HCT116 (cell line): ENCODE results near the gene SDCBP2. TPM values are rescaled to one million over a fixed set of nuclear protein-coding genes. Genes with fewer than 3 reads are reported as not detected.

ENCODE experiments used
- ATAC-seq: fragments of 200-7000 bp; cut with Tn5 transposase; 2 replicates; pipeline ENCODE4 v1.9.1; 2020; ENCODE audit warnings: mild to moderate bottlenecking, moderate library complexity
- BruUV-seq: library from RNA; stranded (reverse); fragments of 400-500 nt; replicated peaks from 2 replicates; lab custom pipeline; 2021; lab: Mats Ljungman, UMichigan
- CTCF ChIA-PET: fragments of 300-600 bp; sonication (Branson Sonifier 250); formaldehyde crosslinking; loops from one replicate; lab custom pipeline; 2021; ENCODE audit warnings: antibody characterized with exemption; lab: Charles Lee
- POLR2A ChIA-PET: fragments of 300-600, 350-600 bp; sonication (Branson Sonifier 250); formaldehyde crosslinking; loops from one replicate; lab custom pipeline; 2021; ENCODE audit warnings: antibody characterized with exemption; lab: Charles Lee
- RAD21 ChIA-PET, 2 experiments: fragments of 300-600 bp; sonication (Branson Sonifier 250); formaldehyde crosslinking; loops; one replicate each; lab custom pipeline; 2023; ENCODE audit warnings: low total read pairs in 2 of 2; ENCODE audit not compliant: uncharacterized antibody in 2 of 2, unreplicated experiment in 2 of 2, low non-redundant PET in 1 of 2; lab: Charles Lee
- DNase-seq: peaks from one replicate; pipeline ENCODE4 v3.0.0-alpha.2; 2010; ENCODE audit warnings: low read depth, low spot score
- H2AFZ ChIP-seq: fragments of 200-600 bp; shearing (Covaris generic), sonication (generic); 2 replicates; pipeline ENCODE4 v1.6.1; 2017; ENCODE audit warnings: low read depth, mixed run types, mixed read lengths, antibody characterized with exemption, low read length; ENCODE audit not compliant: poor library complexity, severe bottlenecking
- H3K27ac ChIP-seq: 2 replicates; pipeline ENCODE4 v1.5.1; 2012; ENCODE audit warnings: low read depth, low read length
- H3K27me3 ChIP-seq: fragments of 200-600 bp; sonication (generic); 2 replicates; pipeline ENCODE4 v1.6.1; 2016; ENCODE audit warnings: mixed run types, low read length, mixed read lengths; ENCODE audit not compliant: insufficient read depth
- H3K36me3 ChIP-seq, 2 experiments: fragments of 200-500 bp in 1 of 2; fragments of 200-600 bp in 1 of 2; sonication (Bioruptor generic) in 1 of 2; sonication (generic) in 1 of 2; 2 replicates each; pipeline versions ENCODE4 v1.5.1 to v1.6.1; 2014 to 2016; ENCODE audit warnings: low read length in 2 of 2, inconsistent platforms in 1 of 2, mixed read lengths in 1 of 2, mixed run types in 1 of 2; ENCODE audit not compliant: insufficient read depth in 2 of 2, control insufficient read depth in 1 of 2
- H3K4me1 ChIP-seq, 2 experiments: fragments of 200-600 bp in 1 of 2; sonication (generic) in 1 of 2; 2 replicates each; pipeline versions ENCODE4 v1.5.1 to v1.6.1; 2012 to 2017; ENCODE audit warnings: low read length in 2 of 2, inconsistent platforms in 1 of 2, mild to moderate bottlenecking in 1 of 2, mixed read lengths in 1 of 2, mixed run types in 1 of 2, moderate library complexity in 1 of 2; ENCODE audit not compliant: insufficient read depth in 2 of 2, control insufficient read depth in 1 of 2
- H3K4me2 ChIP-seq: fragments of 200-600 bp; sonication (generic); 2 replicates; pipeline ENCODE4 v1.6.1; 2017; ENCODE audit warnings: mixed run types, low read length, mixed read lengths
- H3K4me3 ChIP-seq, 2 experiments: fragments of 200-600 bp in 1 of 2; sonication (generic) in 1 of 2; replicated peaks in 1 of 2; 2 replicates each; pipeline ENCODE4 v1.5.1; 2011 to 2016; ENCODE audit warnings: low read length in 2 of 2, control low read depth in 1 of 2, low read depth in 1 of 2, mild to moderate bottlenecking in 1 of 2, mixed read lengths in 1 of 2, mixed run types in 1 of 2
- H3K79me2 ChIP-seq: fragments of 200-600 bp; sonication (generic); 2 replicates; pipeline ENCODE4 v1.6.1; 2017; ENCODE audit warnings: mild to moderate bottlenecking, mixed run types, low read length, moderate library complexity, mixed read lengths; ENCODE audit not compliant: insufficient read depth
- H3K9ac ChIP-seq: fragments of 200-600 bp; sonication (generic); 2 replicates; pipeline ENCODE4 v1.6.1; 2016; ENCODE audit warnings: low read length, mixed read lengths
- H3K9me2 ChIP-seq: fragments of 200-600 bp; sonication (generic), shearing (Covaris generic); 2 replicates; pipeline ENCODE4 v1.6.1; 2017; ENCODE audit warnings: mixed run types, mild to moderate bottlenecking, moderate library complexity; ENCODE audit not compliant: insufficient read depth
- H3K9me3 ChIP-seq, 2 experiments: fragments of 200-500 bp in 1 of 2; fragments of 200-600 bp in 1 of 2; sonication (Bioruptor generic) in 1 of 2; sonication (generic) in 1 of 2; 2 replicates each; pipeline ENCODE4 v1.6.1; 2014 to 2017; ENCODE audit warnings: low read length in 2 of 2, mixed read lengths in 2 of 2, inconsistent platforms in 1 of 2, low read depth in 1 of 2, mild to moderate bottlenecking in 1 of 2, mixed run types in 1 of 2, moderate library complexity in 1 of 2; ENCODE audit not compliant: control insufficient read depth in 1 of 2, insufficient read depth in 1 of 2
- H4K20me1 ChIP-seq: fragments of 200-600 bp; sonication (generic), shearing (Covaris generic); 2 replicates; pipeline ENCODE4 v1.6.1; 2017; ENCODE audit warnings: mixed run types, mild to moderate bottlenecking, moderate library complexity; ENCODE audit not compliant: insufficient read depth
- ATF3 ChIP-seq: IDR thresholded peaks from 2 replicates; pipeline ENCODE4 v1.6.1; 2012
- CBX3 ChIP-seq: IDR thresholded peaks from 2 replicates; pipeline ENCODE4 v1.6.1; 2012; ENCODE audit warnings: low read depth
- CTCF ChIP-seq, 3 experiments: fragments of 200-600 bp in 1 of 3; sonication (generic) in 1 of 3; IDR thresholded peaks in 2 of 3; conservative IDR thresholded peaks in 1 of 3; 2 replicates each; pipeline ENCODE4 v1.5.1; 2012 to 2017; ENCODE audit warnings: low read depth in 2 of 3, low read length in 2 of 3, antibody characterized with exemption in 1 of 3, borderline replicate concordance in 1 of 3, control low read depth in 1 of 3, mild to moderate bottlenecking in 1 of 3, mixed read lengths in 1 of 3, mixed run types in 1 of 3, moderate library complexity in 1 of 3; ENCODE audit not compliant: insufficient read depth in 1 of 3
- EGR1 ChIP-seq: IDR thresholded peaks from 2 replicates; pipeline ENCODE4 v1.6.1; 2012; ENCODE audit warnings: low read depth
- ELF1 ChIP-seq: IDR thresholded peaks from 2 replicates; pipeline ENCODE4 v1.6.1; 2012; ENCODE audit warnings: low read depth, borderline replicate concordance
- EZH2 ChIP-seq: fragments of 200-600 bp; sonication (generic); IDR thresholded peaks from 2 replicates; pipeline ENCODE4 v1.6.1; 2017; ENCODE audit warnings: antibody characterized with exemption, mixed run types
- JUND ChIP-seq: IDR thresholded peaks from 2 replicates; pipeline ENCODE4 v1.6.1; 2012
- POLR2A ChIP-seq: IDR thresholded peaks from 2 replicates; pipeline ENCODE4 v1.7.0; 2011; ENCODE audit warnings: borderline replicate concordance; ENCODE audit not compliant: insufficient read depth, insufficient read length; ENCODE audit errors: extremely low read depth
- POLR2AphosphoS5 ChIP-seq: IDR thresholded peaks from 2 replicates; pipeline ENCODE4 v1.6.1; 2011; ENCODE audit warnings: mild to moderate bottlenecking, low read depth, low read length, moderate library complexity
- RAD21 ChIP-seq: IDR thresholded peaks from 2 replicates; pipeline ENCODE4 v1.6.1; 2012; ENCODE audit warnings: low read depth, mild to moderate bottlenecking
- SP1 ChIP-seq: IDR thresholded peaks from 2 replicates; pipeline ENCODE4 v1.6.1; 2012; ENCODE audit warnings: low read depth
- SRF ChIP-seq: IDR thresholded peaks from 2 replicates; pipeline ENCODE4 v1.6.1; 2012; ENCODE audit warnings: low read depth
- TCF7L2 ChIP-seq: IDR thresholded peaks from 2 replicates; pipeline ENCODE4 v1.7.0; 2011; ENCODE audit warnings: borderline replicate concordance, inconsistent platforms; ENCODE audit not compliant: insufficient read depth, insufficient read length; ENCODE audit errors: extremely low read depth
- YY1 ChIP-seq: IDR thresholded peaks from 2 replicates; pipeline ENCODE4 v1.6.1; 2011; ENCODE audit warnings: low read length, low read depth, moderate library complexity, mild to moderate bottlenecking; ENCODE audit not compliant: insufficient replicate concordance; ENCODE audit errors: extremely low read depth
- ZFX ChIP-seq: fragments of 450-650 bp; IDR thresholded peaks from 2 replicates; pipeline ENCODE4 v1.6.1; 2017
- ZNF274 ChIP-seq: fragments of 200-500 bp; sonication (Bioruptor generic); IDR thresholded peaks from 2 replicates; pipeline ENCODE4 v1.6.1; 2014; ENCODE audit warnings: mild to moderate bottlenecking, low read depth, low read length, inconsistent platforms
- intact Hi-C: fragments of 100-400 bp; cut with micrococcal nuclease; formaldehyde crosslinking; loops from 2 replicates; pipeline ENCODE4 v1.10.0; 2022
- total RNA-seq: library from RNA; stranded (reverse); gene quantifications from one replicate; pipeline ENCODE4 v1.2.1, GENCODE V29; 2021; ENCODE audit not compliant: unreplicated experiment

SDCBP2 gene
- total RNA-seq, 1 experiment from 2014 or later = 3.4 TPM

DNA sequence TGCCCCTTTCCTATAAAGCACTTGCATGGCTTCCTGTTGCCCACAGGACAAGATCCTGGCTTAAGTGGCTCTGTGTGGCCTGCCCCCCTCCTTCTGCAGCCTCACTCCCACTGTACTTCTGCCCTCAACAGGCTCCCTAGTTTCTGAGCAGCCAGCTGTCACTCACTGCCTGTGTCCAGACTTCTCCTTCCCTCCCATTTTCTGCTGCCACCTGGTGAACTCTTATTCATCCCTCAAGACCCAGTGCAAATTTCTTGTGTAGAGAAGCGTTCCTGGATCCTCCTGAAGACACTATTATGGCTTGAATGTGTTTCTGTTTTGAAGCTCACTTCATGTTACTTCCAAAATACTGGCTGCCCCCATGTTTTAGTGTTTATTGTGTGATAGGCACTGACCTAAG is 36.3 kb downstream of the SDCBP2 start:
- Histone ChIP-seq H3K4me2 (no peak overlapping the region), H3K27me3 (no peaks in the 10 kb centered on the region), H3K9me2 (no peaks in the 10 kb centered on the region), H3K4me1 (no peaks in the 10 kb centered on the region), H3K79me2 (no peaks in the 10 kb centered on the region), H3K4me3 (no peak overlapping the region), H3K9me3 (no peaks in the 10 kb centered on the region), H3K36me3 (no peaks in the 10 kb centered on the region), H2AFZ (no peak overlapping the region), H3K27ac (no peak overlapping the region), H3K9ac (no peak overlapping the region), H4K20me1 (no peaks in the 10 kb centered on the region)
- TF ChIP-seq POLR2AphosphoS5 (no peak), CBX3 (no peak), JUND (no peak), POLR2A (no peak), ATF3 (no peak), ELF1 (no peak)
- no TSS peak for BruUV-seq
- DNase-seq (no peak), ATAC-seq (no peak)
- POLR2A ChIA-PET = no interaction called here
- RAD21 ChIA-PET = no interaction called here
- intact Hi-C loops = no loop called here
- CTCF ChIA-PET = no interaction called here

DNA sequence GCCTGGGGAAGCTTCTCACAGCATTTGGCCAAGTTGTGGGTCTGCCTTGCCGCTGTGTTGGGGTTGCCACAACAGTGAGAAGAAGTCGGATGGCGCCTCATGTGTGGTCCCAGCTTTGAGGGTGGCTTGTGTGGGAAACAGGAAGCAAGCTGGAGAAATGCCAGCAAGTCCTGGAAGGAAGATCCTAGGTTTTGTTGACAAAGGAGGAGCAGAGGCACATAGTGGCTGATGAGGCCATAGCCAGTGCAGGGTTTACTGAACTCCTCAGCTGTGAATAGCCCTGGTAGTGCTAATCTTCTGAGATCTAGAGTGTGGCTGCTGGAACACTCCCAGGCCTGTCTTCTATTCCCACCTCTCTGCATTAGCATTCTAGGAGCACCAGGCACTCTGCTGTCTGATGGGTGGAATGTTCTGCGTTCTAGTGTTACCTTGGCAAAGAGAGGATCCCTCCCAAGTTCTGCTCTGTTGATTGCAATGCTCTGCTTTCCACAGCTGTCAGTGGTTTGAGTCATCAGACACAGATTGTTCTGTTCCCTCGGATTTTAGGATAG is 37.7 kb downstream of the SDCBP2 start:
- POLR2A ChIA-PET = interaction anchor here (0.6 kb wide), 2 partner anchors 167 to 646 kb away, joined by 3 to 4 read pairs; no protein-coding TSS in a partner anchor
- Histone ChIP-seq H2AFZ (no peak overlapping the region), H3K4me3 (no peak overlapping the region), H3K9me3 (no peaks in the 10 kb centered on the region), H3K9me2 (no peaks in the 10 kb centered on the region), H4K20me1 (no peaks in the 10 kb centered on the region), H3K27me3 (no peaks in the 10 kb centered on the region), H3K79me2 (no peaks in the 10 kb centered on the region), H3K9ac (no peak overlapping the region), H3K4me1 (no peaks in the 10 kb centered on the region), H3K36me3 (no peaks in the 10 kb centered on the region), H3K4me2 (no peak overlapping the region), H3K27ac (no peak overlapping the region)
- intact Hi-C loops = no loop called here
- BruUV-seq = no TSS peak
- RAD21 ChIA-PET = no interaction called here
- ATAC-seq (no peak), DNase-seq (no peak)
- TF ChIP-seq SRF (no peak), YY1 (no peak), RAD21 (no peak), SP1 (no peak), TCF7L2 (no peak), ZFX (no peak), EGR1 (no peak), ZNF274 (no peak), EZH2 (no peak), POLR2A (no peak), CTCF (IDR thresholded peaks at IDR 0.05 in 2 of 3, conservative IDR thresholded peaks at IDR 0.05 in 1 of 3; ENCODE audit: borderline replicate concordance in 1 of 3, insufficient read depth in 1 of 3, low read depth in 2 of 3, low read length in 2 of 3) (no peak), CBX3 (no peak)
- CTCF ChIA-PET = no interaction called here
